HPDE6-E6E7 (cell line): ENCODE data around the gene GSX2.
A peak's percentile ranks its signal among the peaks of the same experiment; 100 is the strongest.
"Not testable (repeated sequence)": the region's sequence is repeated elsewhere in the genome, so short reads cannot be mapped to it uniquely, and the experiment has no call there.

Experiments used
- DNase-seq: peaks from one replicate; pipeline ENCODE4 v3.0.0; 2011; ENCODE audit warnings: missing footprints; ENCODE audit errors: extremely low spot score

The GSX2 gene

GRCh38 chr4:54099748-54100574 is at the start of gene GSX2:
Gene GSX2, plus strand, starts transcription at chr4:54100163. Its CDS starts 182 bp downstream, at chr4:54100345.
- DNase-seq = no peak

DNA sequence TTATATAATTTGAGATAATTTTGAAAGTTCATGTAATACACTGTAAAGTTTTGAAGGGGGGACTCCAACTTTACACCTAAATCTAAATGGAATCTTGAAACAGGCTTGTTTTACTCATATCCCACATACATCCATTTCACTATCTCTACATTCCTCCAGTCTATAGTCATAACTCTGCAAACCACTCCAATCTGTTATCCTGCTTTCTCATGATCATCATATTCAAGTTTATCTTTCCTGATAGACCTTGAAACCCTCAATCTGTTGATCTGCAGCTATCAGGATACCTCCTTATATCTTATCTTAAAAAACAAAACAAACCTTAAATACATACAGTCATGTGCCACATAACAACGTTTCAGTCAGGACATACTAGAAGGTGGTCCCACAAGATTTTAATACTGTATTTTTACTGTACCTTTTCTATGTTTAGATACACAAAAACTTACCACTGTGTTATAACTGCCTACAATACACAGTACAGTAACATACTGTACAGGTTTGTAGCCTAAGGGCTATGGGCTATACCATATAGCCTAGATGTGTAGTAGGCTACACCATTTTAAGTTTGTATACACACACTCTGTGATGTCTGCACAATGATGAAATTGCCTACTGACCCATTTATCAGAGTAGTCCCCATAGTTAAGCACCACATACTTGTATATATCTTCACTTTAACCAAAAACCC is 49.6 kb upstream of the GSX2 start:
- DNase-seq = no peak

GRCh38 chr4:54053322-54053721 is 46.6 kb upstream of the GSX2 start:
- not testable (repeated sequence) for DNase-seq

DNA sequence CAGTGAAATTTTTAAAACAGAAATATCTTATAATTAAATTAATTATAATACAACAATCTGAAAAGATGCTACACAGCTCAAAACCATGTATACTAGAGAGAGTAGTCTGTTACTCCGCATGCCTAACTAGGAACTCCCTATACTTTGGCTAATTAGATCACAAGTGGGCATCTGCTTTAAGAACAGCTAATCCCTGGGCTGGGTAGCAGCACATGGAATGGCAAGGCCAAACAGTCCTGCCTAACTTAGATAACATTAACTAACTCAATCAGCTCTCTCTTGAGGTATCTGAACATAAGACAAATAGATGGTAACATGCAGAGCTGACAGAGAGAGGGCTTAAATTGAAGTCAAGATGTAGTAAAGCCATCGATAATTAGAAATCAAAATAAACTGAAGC is 45.5 kb upstream of the GSX2 start:
- no peak for DNase-seq

DNA sequence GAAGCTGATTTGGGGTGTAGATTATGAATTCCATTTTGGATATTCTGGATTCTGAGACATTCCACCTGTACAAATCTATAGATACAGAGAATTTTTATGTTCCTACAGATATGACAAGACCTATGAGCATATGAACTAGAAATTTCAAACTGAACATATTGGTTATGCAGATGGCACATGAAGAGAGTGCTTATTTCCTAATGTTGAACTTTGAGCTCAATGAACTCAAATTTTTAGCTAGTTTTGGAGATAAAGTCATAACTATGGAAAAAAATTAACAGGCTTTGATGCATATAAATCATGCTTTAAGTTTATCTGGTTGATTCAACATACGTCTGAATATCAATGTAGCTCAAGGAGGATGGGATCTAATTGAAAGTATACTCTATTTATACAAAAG is 44.5 kb upstream of the GSX2 start:
- DNase-seq = no peak

GRCh38 chr4:54056360-54056759 is 43.6 kb upstream of the GSX2 start:
- no peak for DNase-seq

- DNase-seq = no peak
Measured at GRCh38 chr4:54058171-54058570, 41.8 kb upstream of the GSX2 start.

- DNase-seq = no peak
Measured at GRCh38 chr4:54060116-54060515, 39.8 kb upstream of the GSX2 start.

DNA sequence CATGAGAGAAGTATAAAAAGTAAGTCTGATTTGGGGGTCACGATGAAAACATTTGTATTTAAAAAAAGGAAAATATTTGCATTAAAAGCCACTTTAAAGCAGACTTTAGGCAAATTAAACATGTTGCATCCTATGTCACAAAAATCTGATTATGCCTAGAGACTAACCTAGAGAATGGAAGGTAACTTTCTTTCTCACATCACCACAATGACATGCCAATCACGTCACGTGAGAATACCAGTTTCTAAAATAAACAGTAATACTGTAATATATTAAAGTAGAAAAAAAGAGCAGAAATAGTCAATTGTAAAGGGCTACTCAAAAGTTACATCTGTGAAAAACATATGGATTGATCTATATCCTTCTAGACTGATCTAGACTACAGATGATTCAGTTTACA is 38.9 kb upstream of the GSX2 start:
- DNase-seq = no peak

DNA sequence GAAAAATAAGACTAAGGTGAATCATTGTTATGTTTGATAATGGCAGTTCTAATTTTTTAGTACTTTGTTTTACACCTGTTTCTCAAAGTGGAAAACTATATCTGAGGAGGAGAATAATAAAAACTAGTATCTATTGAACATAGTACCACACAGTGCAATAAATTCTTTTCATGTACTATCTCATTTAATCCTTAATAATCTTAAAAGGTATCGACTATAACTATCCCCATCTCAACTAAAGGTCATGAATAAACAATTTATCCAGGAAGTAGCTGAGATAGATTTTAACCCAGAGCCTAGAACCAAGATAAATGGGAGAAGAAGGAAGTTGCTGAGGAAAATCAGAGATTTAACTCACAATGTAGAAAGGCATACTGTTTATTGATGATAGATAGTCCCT is 38.1 kb upstream of the GSX2 start:
- DNase-seq = no peak

DNA sequence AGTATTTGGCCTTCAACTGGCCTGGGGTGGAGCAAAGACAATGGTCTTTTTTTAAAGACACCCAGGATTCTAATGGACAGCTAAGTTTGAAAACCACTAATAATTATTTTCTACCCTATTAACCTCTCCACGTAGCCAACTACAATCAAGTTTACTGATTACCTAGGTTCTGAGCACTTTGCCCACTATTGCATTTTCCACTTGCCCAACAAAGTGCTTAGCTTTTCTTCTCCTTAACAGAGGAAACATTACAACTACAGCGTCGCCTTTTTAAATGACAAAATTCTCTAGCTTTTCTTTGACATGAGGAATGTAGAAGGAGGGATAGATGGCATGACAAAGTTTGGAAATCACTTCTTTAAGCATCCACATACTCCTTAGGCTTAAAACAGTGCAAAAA is 37.6 kb upstream of the GSX2 start:
- no peak for DNase-seq

DNA sequence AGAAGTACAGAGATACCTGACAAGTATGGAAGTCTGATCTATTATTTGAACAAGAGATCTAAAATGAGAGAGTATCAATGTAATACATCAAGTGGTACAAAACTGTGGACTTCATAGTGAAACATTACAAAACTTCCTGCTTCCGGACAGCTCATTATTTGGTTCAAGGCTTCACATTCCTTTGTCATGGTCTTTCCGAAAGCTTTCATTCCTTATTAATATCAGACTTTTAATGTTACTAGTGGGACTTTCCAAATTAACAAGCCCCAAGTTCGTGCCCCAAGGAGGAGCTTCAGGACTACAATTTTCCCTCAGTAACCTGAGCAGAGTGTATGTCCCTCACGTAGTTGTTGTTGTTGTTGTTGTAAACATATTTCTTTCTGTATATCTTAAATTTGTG is 36.7 kb upstream of the GSX2 start:
- no peak for DNase-seq

DNA sequence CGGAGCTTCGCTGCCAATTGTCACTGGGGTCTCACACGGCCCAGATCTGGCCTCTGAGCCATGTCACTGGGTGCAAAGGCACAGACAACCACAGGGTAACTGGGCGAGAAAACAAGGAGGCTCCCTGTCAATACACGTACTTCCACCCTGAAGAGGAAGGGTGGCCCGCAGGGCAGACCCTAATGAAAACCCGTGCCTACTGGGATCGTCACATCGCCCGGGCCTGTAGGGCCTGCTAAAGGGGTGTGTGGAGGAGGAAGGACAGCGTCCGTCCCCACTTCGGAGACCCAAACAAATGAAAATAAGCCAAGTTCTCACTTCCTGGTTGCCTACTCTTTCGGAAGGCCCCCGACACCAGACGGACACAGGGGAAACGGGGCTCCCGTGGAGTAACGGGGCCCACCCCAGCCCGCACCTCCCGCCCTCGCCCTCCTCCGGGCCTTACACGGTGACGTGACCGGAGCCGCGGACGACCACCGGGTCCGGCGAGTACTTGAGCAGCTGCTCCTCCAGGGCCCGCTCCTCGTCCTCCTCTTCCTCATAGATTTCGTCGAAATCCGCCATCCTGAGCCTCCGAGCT is 36.1 kb upstream of the GSX2 start:
- DNase-seq = no peak

GRCh38 chr4:54064317-54065111 is 35.4 kb upstream of the GSX2 start, which contains the start of gene CHIC2:
Gene CHIC2, minus strand, starts transcription at chr4:54064605. Its CDS starts 305 bp downstream, at chr4:54064300.
- DNase-seq = peak; percentile 87

- DNase-seq = no peak
Measured at GRCh38 chr4:54065282-54066087, 34.5 kb upstream of the GSX2 start.

- no peak for DNase-seq
Measured at GRCh38 chr4:54066088-54066415, 33.9 kb upstream of the GSX2 start.

DNA sequence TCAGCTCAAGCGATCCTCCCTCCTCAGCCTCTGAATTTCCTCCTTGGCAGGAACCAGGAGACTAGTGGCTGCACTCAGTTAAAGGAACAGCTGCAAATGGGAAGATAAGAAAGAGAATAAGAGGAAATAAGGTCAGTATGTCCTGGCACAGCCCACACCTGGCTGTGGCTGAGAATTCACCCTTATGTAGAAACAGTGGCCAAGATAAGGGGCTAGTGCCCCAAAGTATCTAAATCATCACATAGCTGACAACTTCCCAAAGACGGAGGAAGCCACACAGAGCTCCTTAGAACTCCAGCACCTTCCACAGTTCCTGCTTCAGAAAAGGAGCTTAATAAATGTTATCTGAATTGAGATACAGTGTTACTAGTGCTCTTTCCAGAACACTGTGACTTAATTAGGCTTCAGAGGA is 33.2 kb upstream of the GSX2 start:
- no peak for DNase-seq

DNA sequence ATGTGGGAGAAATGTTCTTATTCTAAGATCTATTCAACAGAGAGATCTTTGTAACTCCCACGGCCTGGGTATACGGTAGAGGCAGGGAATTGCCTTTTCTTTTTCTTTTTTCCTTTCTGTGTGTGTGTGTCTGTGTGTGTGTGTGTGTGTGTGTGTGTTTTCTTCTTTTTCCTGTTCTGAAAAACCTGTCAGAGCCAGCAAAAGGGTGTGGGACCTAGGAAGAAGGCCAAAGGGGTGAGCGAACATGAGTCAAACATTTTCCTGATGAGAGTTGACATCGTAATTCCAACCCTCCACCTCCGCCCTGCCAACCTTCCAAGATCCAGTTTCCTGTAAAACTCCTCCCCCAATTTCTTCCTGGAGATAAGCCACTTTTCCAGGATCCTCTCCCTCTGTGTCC is 32.8 kb upstream of the GSX2 start:
- peak; percentile 76 for DNase-seq

DNA sequence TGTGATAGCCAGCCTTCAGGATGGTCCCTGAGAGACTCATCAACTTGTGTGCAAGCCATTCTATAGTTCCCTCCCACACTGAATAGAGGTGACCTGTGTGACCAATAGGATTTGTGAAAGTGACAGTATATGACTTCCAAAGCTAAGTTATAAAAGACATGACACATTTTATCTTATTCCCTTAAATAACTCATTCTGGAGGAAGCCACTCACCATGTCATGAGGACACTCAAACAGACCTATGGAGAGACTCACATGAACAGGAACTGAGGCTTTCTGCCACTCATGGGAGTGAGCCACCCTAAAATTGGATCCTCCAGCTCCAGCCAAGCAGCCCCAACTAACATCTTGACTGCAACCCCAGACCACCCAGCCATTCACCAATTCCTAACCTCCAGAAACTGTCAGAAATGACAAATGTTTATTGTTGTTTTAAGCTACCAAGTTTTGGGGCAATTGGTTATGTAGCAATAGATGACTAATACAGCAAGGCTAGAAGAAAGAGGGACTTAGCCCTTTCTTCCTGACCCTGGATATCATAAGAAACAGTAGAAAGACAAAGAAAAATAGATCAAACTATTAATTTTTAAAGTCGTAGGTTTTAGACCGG is 26.6 kb upstream of the GSX2 start:
- no peak for DNase-seq

DNA sequence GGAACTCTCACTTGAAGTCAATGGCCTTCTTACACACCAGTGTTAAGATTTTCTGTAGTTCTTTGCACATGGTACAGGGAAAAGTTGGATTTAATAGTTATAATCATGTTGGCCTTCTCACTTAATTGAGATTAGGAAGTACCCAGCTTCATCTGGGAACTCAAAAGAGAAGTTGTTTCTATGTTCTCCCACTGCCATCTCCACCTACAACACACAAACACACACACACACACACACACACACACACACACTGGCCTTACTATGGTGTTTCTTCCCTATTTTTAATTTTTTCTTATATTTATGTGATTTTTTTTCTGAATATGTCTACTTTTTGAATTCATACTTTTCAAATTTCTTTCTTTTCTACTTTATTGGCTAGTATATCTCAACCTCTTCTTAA is 25.6 kb upstream of the GSX2 start:
- no peak for DNase-seq

- no peak for DNase-seq
Measured at GRCh38 chr4:54076673-54077072, 23.3 kb upstream of the GSX2 start.
